Measurements from ENCODE around the gene ODR4. TPM values are rescaled to one million over a fixed set of nuclear protein-coding genes. Genes with fewer than 3 reads are reported as not detected.

ODR4 gene
- total RNA-seq, 1 experiment from 2014 or later: 16.6 TPM

DNA sequence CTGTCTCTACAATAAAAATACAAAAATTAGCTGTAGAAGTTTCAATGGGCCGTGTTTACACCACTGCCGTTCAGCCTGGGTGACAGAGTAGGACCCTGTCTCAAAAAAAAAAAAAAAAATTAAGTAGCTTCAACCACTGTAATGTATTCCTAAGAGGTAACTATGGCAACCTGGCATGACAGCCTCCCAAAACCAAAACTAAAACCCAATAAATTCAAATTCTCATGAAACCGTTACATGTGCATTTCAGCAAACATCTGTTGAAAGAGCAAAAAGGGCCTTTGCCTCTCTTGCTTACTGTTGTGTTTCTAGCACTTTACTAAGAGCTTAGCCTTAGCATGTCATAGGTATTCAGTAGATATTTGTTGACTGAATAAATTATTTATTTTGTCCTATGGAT is 33.5 kb downstream of the ODR4 start:
- Histone ChIP-seq H3K27me3 (ENCODE audit: control insufficient read depth, insufficient read depth, low read length) (no peaks in the 10 kb centered on the region), H3K9me3 (ENCODE audit: control insufficient read depth, insufficient read depth, low read depth, low read length) (no peaks in the 10 kb centered on the region), H3K4me1 (ENCODE audit: control insufficient read depth, insufficient read depth, low read length) (no peaks in the 10 kb centered on the region), H3K4me3 (ENCODE audit: low read depth in 2 of 2, low read length in 2 of 2) (no peak overlapping the region), H3K36me3 (ENCODE audit: control insufficient read depth, insufficient read depth, low read length) (peaks cover 50% of the 10 kb centered on the region), H3K27ac (ENCODE audit: low read length) (no peak overlapping the region)
- BruUV-seq (replicated peaks): no TSS peak
- CTCF ChIA-PET: interaction anchor here (0.6 kb wide), 1 partner anchor 729 kb away, joined by 4 read pairs; no protein-coding TSS in a partner anchor
- intact Hi-C loops (cut with micrococcal nuclease; ENCODE audit: unreplicated experiment): no loop called here
- in situ Hi-C loops (cut with HindIII; ENCODE audit: low pct_unique_long_range_greater_than_20kb, low sequenced_read_pairs): no loop called here
- no peak for TF ChIP-seq SIN3A (IDR thresholded peaks at IDR 0.05; ENCODE audit: borderline replicate concordance, insufficient read depth, low read depth, low read length)
- no peak for TF ChIP-seq TCF7L2 (IDR thresholded peaks at IDR 0.05; ENCODE audit: low read depth, low read length)
- DNase-seq (ENCODE audit: low read depth, low spot score): no peak
- ATAC-seq: no peak
- POLR2A ChIA-PET: no interaction called here

DNA sequence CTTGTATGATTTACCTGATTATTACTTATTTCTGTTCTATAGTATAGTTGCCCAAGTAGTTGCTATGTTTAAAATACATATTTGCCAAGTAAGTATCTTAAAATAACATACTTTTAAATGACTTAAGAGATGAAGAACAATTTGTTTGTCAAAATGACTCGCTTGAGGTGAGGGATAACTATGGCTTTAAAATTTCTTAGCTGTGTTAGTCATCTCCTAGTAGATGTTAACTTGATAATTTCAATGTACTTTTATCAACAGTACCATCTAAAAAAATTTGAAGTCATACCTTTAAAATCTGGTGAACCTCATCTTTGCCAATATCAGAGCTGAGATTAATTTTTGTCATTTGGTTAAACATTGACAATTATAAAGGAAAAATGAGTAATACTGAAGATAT is 37.7 kb downstream of the ODR4 start:
- DNase-seq (ENCODE audit: low read depth, low spot score): no peak
- intact Hi-C loops (cut with micrococcal nuclease; ENCODE audit: unreplicated experiment): no loop called here
- no TSS peak for BruUV-seq (replicated peaks)
- ATAC-seq: no peak
- CTCF ChIA-PET: no interaction called here
- POLR2A ChIA-PET: interaction anchor here (0.7 kb wide), 1 partner anchor 22 kb away, joined by 3 read pairs; no protein-coding TSS in a partner anchor
- no peak overlapping the region for H3K4me3 ChIP-seq (ENCODE audit: low read depth in 2 of 2, low read length in 2 of 2)
- H3K4me1 ChIP-seq (ENCODE audit: control insufficient read depth, insufficient read depth, low read length): no peaks in the 10 kb centered on the region
- H3K36me3 ChIP-seq (ENCODE audit: control insufficient read depth, insufficient read depth, low read length): peaks cover 26% of the 10 kb centered on the region
- TF ChIP-seq SIN3A (IDR thresholded peaks at IDR 0.05; ENCODE audit: borderline replicate concordance, insufficient read depth, low read depth, low read length) (no peak), TCF7L2 (IDR thresholded peaks at IDR 0.05; ENCODE audit: low read depth, low read length) (no peak), POLR2AphosphoS5 (IDR thresholded peaks at IDR 0.05; ENCODE audit: low read depth, low read length) (no peak)
- TF ChIP-seq, protein P1, sequence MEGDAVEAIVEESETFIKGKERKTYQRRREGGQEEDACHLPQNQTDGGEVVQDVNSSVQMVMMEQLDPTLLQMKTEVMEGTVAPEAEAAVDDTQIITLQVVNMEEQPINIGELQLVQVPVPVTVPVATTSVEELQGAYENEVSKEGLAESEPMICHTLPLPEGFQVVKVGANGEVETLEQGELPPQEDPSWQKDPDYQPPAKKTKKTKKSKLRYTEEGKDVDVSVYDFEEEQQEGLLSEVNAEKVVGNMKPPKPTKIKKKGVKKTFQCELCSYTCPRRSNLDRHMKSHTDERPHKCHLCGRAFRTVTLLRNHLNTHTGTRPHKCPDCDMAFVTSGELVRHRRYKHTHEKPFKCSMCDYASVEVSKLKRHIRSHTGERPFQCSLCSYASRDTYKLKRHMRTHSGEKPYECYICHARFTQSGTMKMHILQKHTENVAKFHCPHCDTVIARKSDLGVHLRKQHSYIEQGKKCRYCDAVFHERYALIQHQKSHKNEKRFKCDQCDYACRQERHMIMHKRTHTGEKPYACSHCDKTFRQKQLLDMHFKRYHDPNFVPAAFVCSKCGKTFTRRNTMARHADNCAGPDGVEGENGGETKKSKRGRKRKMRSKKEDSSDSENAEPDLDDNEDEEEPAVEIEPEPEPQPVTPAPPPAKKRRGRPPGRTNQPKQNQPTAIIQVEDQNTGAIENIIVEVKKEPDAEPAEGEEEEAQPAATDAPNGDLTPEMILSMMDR (IDR thresholded peaks at IDR 0.05): no peak
- H3K27ac ChIP-seq (ENCODE audit: low read length): no peak overlapping the region
- H3K9me3 ChIP-seq (ENCODE audit: control insufficient read depth, insufficient read depth, low read depth, low read length): no peaks in the 10 kb centered on the region
- no peaks in the 10 kb centered on the region for H3K27me3 ChIP-seq (ENCODE audit: control insufficient read depth, insufficient read depth, low read length)
- in situ Hi-C loops (cut with HindIII; ENCODE audit: low pct_unique_long_range_greater_than_20kb, low sequenced_read_pairs): no loop called here

DNA sequence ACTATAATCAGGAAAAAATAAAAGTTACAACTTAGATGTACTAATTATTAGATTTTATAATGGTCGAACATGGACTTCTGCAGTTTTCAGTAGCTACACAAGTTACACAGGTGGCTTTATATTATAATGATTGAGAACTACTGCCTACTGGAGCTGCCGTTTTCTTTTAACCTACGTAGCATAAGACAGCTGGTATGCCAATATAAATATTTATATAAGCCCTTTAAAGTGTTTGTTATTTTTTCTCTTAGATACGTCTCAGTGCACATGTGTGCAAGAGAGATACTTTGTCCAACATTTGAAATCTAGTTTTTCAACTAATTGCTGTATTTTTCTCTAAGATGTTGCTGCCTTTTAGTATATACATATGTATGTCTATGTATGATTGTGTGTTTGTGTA is 42.9 kb downstream of the ODR4 start:
- POLR2A ChIA-PET: no interaction called here
- ATAC-seq: no peak

DNA sequence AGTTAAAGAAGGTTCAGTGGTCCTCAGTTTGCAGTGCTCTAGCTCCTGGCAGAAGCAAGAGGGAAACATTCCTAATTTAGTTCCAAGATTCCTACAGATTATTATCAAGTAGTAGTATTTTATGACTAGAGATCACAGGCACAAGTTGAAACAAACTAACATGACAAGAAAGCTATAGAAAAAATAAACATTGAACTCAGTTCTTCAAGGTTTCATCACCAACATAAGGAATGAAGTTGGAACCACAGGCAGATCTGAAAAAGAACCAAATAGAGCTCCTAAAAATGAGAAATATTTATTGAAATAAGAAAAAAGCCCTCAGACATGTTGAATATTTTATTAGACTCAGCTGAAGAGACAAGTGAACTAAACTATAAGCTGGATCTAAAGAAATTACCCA is 44.7 kb downstream of the ODR4 start:
- no TSS peak for BruUV-seq (replicated peaks)
- no peak overlapping the region for H3K4me3 ChIP-seq (ENCODE audit: low read depth in 2 of 2, low read length in 2 of 2)
- H3K27me3 ChIP-seq (ENCODE audit: control insufficient read depth, insufficient read depth, low read length): no peaks in the 10 kb centered on the region
- DNase-seq (ENCODE audit: low read depth, low spot score): no peak
- no peak for ATAC-seq
- H3K27ac ChIP-seq (ENCODE audit: low read length): no peak overlapping the region
- intact Hi-C loops (cut with micrococcal nuclease; ENCODE audit: unreplicated experiment): no loop called here
- no peaks in the 10 kb centered on the region for H3K4me1 ChIP-seq (ENCODE audit: control insufficient read depth, insufficient read depth, low read length)
- no peaks in the 10 kb centered on the region for H3K9me3 ChIP-seq (ENCODE audit: control insufficient read depth, insufficient read depth, low read depth, low read length)
- in situ Hi-C loops (cut with HindIII; ENCODE audit: low pct_unique_long_range_greater_than_20kb, low sequenced_read_pairs): no loop called here
- H3K36me3 ChIP-seq (ENCODE audit: control insufficient read depth, insufficient read depth, low read length): peaks cover 12% of the 10 kb centered on the region
- CTCF ChIA-PET: no interaction called here
- POLR2A ChIA-PET: no interaction called here
- TF ChIP-seq TCF7L2 (IDR thresholded peaks at IDR 0.05; ENCODE audit: low read depth, low read length): no peak

More for the DNA sequence above, 42.9 kb downstream of the ODR4 start:
- no peak for DNase-seq (ENCODE audit: low read depth, low spot score)
- H3K4me3 ChIP-seq (ENCODE audit: low read depth in 2 of 2, low read length in 2 of 2): no peak overlapping the region
- CTCF ChIA-PET: interaction anchor here (0.6 kb wide), 1 partner anchor 260 kb away, joined by 4 read pairs; no protein-coding TSS in a partner anchor
- in situ Hi-C loops (cut with HindIII; ENCODE audit: low pct_unique_long_range_greater_than_20kb, low sequenced_read_pairs) (no loop called here), intact Hi-C loops (cut with micrococcal nuclease; ENCODE audit: unreplicated experiment) (no loop called here)
- H3K4me1 ChIP-seq (ENCODE audit: control insufficient read depth, insufficient read depth, low read length): no peaks in the 10 kb centered on the region
- no peak for TF ChIP-seq SIN3A (IDR thresholded peaks at IDR 0.05; ENCODE audit: borderline replicate concordance, insufficient read depth, low read depth, low read length)
- no TSS peak for BruUV-seq (replicated peaks)
- no peak overlapping the region for H3K27ac ChIP-seq (ENCODE audit: low read length)
- no peaks in the 10 kb centered on the region for H3K9me3 ChIP-seq (ENCODE audit: control insufficient read depth, insufficient read depth, low read depth, low read length)
- no peaks in the 10 kb centered on the region for H3K27me3 ChIP-seq (ENCODE audit: control insufficient read depth, insufficient read depth, low read length)
- peaks cover 12% of the 10 kb centered on the region for H3K36me3 ChIP-seq (ENCODE audit: control insufficient read depth, insufficient read depth, low read length)
